Thyroid gland (tissue), 4 donors: ENCODE data around the gene SHC4.

Source experiments
- POLR2A ChIP-seq, 2 donors: fragments of 450-650 bp; IDR thresholded peaks; one replicate each; pipeline ENCODE4 v1.6.1; 2017; ENCODE audit warnings: antibody characterized with exemption in 2 of 2, mild to moderate bottlenecking in 2 of 2, moderate library complexity in 1 of 2
- TF ChIP-seq, protein P1 (sequence below), 6 experiments: fragments of 200-600 bp in 3 of 6; fragments of 450-650 bp in 3 of 6; sonication (generic) in 3 of 6; IDR thresholded peaks; one replicate each; pipeline ENCODE4 v1.5.1; 2016 to 2019; ENCODE audit warnings: antibody characterized with exemption in 6 of 6, mild to moderate bottlenecking in 2 of 6, inconsistent platforms in 1 of 6, moderate library complexity in 1 of 6

GRCh38 chr15:48946840-48947187, 16.9 kb downstream of the SHC4 start:
- TF ChIP-seq, protein P1, sequence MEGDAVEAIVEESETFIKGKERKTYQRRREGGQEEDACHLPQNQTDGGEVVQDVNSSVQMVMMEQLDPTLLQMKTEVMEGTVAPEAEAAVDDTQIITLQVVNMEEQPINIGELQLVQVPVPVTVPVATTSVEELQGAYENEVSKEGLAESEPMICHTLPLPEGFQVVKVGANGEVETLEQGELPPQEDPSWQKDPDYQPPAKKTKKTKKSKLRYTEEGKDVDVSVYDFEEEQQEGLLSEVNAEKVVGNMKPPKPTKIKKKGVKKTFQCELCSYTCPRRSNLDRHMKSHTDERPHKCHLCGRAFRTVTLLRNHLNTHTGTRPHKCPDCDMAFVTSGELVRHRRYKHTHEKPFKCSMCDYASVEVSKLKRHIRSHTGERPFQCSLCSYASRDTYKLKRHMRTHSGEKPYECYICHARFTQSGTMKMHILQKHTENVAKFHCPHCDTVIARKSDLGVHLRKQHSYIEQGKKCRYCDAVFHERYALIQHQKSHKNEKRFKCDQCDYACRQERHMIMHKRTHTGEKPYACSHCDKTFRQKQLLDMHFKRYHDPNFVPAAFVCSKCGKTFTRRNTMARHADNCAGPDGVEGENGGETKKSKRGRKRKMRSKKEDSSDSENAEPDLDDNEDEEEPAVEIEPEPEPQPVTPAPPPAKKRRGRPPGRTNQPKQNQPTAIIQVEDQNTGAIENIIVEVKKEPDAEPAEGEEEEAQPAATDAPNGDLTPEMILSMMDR (IDR thresholded peaks at IDR 0.05), result no peak
- no peak for TF ChIP-seq POLR2A (IDR thresholded peaks at IDR 0.05)
